GM08714 (cell line): Measurements from ENCODE around the gene HNRNPLL.
"Not testable (repeated sequence)": the region's sequence is repeated elsewhere in the genome, so short reads cannot be mapped to it uniquely, and the experiment has no call there.

Experiments
- H3K4me3 ChIP-seq: fragments of 200-500 bp; sonication (Bioruptor generic); 2 replicates; pipeline ENCODE4 v1.5.1; 2014; ENCODE audit warnings: mild to moderate bottlenecking, low read length, inconsistent platforms
- ZNF274 ChIP-seq: IDR thresholded peaks from 2 replicates; pipeline ENCODE4 v1.6.1; 2012; ENCODE audit warnings: mild to moderate bottlenecking, low read depth, low read length

The HNRNPLL gene

DNA sequence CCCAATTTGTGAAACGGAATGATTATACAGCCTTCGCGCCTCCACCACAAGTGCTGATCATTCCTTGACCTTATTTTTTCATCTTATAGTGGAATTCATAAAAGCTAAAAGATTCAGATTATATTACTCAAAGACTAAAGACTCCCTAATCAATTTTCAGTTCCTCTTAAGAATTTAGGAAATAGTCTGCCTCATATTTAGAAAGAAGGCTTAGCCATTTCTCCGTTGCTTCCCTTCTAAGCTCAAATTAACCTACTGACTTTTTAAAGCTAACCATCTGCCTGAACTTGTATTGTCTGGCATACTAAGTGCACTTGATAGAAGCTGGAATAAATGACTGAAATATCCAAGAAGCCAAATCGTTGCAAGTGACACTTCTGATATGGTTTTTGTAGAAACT, 44.7 kb downstream of the HNRNPLL start:
- no peak for TF ChIP-seq ZNF274
- no peak overlapping the region for H3K4me3 ChIP-seq

DNA sequence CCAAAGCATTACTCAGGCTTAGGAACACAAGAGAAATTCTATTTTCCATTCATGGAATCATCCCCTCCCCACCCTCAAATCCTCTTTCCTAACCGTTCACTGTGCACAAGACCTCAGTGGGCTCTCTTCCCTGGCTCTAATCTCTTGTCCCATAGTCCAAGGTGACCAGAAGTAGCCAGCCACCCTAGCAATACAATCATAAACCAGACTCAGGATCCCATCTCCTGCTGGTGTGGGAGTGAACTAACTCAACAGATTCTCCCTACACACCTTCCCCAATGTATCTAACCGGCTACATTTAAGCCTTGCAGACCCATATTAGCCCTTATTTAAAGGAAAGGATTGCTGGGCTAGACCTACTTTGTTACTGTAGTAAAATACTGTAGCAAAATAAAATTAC, 45.5 kb downstream of the HNRNPLL start:
- TF ChIP-seq ZNF274 = no peak
- H3K4me3 ChIP-seq = no peak overlapping the region

GRCh38 chr2:38556006-38556801, 46.5 kb downstream of the HNRNPLL start:
- H3K4me3 ChIP-seq = no peak overlapping the region
- no peak for TF ChIP-seq ZNF274

DNA sequence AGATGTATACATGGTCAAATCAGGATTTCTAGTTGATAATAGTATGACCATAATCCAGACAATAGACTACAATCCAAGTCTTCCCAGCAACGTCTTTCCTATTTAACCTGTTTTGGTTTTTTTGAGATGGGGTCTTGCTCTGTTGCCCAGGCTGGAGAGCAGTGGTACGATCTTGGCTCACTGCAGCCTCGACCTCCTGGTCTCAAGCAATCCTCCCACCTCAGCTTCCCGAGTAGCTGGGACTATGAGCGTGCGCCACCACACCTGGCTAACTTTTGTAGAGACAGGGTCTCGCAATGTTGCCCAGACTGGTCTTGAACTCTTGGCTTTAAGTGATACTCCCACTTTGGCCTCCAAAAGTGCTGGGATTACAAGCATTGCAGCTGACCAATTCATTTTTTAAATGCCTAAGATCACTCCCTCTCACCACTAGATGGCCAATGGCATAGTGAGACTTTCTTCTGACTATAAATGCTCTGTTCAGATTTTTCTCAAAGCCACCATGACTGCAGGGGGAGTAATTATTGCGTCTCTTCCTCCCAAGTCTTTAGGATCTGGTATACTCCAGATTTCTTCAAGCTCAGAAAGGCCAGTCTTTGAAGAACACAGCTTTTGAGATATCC, 47.6 kb downstream of the HNRNPLL start:
- no peak overlapping the region for H3K4me3 ChIP-seq
- no peak for TF ChIP-seq ZNF274

DNA sequence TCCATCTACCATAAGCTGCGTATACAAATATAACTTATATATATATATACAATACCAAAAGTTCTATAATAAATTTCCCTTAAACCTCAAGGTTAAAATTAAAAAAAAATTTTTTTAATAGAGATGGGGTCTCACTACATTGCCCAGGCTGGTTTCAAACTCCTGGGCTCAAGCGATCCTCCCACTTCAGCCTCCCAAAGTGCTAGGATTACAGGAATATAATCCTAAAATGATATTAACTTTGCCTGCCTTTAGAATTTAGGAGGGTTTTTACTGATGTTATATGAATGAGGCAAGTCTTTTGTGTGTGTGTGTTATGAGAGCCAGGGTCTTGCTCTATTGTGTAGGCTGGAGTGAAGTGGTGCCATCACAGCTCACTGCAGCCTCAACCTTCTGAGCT, 49.2 kb downstream of the HNRNPLL start:
- no peak overlapping the region for H3K4me3 ChIP-seq
- no peak for TF ChIP-seq ZNF274

DNA sequence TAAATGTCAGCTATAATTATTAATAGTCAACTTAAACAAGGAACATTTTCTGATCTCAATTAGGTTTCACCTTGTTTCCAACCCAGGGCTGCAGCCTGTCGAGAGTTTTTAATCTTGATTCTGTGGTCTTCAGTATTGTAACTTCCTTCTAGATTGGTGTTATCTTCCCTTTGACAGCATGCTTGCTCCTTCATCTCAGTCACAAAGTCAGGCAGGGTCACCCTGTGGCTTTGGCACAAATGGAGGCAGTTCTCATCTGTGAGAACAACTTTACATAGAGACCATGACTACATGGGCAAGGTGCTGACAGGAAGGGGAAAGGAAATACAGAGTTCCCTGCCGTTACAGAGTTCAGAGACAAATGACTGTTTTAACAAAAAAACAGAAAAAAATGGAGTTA, 50.5 kb downstream of the HNRNPLL start:
- H3K4me3 ChIP-seq = no peak overlapping the region
- TF ChIP-seq ZNF274 = no peak

- no peak for TF ChIP-seq ZNF274
- no peak overlapping the region for H3K4me3 ChIP-seq
Observed at GRCh38 chr2:38551746-38552145, 51.0 kb downstream of the HNRNPLL start.

DNA sequence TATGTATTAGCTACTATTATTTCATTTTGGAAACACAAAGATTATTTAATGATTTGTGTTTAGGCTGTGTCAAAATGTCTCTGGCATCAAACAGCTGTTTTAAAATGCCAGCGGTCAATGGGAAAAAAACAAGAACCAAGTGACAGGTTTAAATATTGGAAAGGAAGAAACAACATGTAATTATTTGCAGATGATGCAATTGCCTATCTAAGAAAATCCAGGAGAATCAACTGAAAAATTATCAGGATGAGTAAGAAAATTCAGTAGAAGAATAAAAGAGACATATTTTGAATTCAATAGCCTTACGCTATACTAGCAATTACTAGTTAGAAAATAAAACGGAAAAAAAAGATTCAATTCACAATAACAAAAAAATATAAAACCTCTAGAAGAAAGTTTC, 51.6 kb downstream of the HNRNPLL start:
- no peak for TF ChIP-seq ZNF274

DNA sequence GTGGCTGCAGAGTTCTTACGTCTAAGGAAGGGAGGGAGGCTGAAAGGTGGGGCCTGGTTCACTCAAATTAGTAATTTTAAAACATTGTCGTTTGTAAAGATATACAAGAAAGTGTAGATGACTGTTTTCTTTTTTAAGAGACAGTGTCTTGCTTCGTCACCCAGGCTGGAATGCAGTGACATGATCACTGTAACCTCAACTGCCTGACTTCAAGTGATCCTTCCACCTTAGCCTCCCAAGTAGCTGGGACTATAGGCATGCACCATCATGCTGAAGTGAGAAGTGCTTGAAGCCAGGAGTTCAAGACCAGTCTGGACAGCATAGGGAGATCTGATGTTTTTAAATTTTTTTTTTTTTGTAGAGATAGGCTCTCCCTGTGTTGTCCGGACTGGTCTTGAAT, 52.9 kb downstream of the HNRNPLL start:
- H3K4me3 ChIP-seq = no peak overlapping the region
- TF ChIP-seq ZNF274 = no peak

More for the DNA sequence above, 51.6 kb downstream of the HNRNPLL start:
- H3K4me3 ChIP-seq = no peak overlapping the region

GRCh38 chr2:38549071-38549704, 53.5 kb downstream of the HNRNPLL start:
- no peak overlapping the region for H3K4me3 ChIP-seq
- no peak for TF ChIP-seq ZNF274

DNA sequence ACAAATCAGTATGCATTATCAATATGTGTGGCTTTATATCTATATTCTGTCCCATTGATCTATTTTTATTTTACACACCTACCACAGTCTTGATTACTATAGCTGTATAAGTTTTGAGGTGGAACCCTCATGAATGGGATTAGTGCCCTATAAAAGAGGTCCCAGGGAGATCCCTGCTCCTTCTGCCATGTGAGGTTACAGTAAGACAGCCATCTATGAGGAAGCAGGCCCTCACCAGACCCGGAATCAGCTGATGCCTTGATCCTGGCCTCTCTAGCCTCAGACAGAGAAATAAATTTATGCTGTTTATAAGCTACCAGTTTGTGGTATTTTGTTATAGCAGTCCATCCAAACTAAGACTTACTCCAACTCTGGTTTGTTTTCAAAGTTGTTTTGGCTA, 54.9 kb downstream of the HNRNPLL start:
- no peak for TF ChIP-seq ZNF274
- no peak overlapping the region for H3K4me3 ChIP-seq

- TF ChIP-seq ZNF274 = no peak
Observed at GRCh38 chr2:38546585-38546984, 56.1 kb downstream of the HNRNPLL start.

GRCh38 chr2:38546064-38546463, 56.7 kb downstream of the HNRNPLL start:
- TF ChIP-seq ZNF274 = no peak

More at GRCh38 chr2:38546585-38546984, 56.1 kb downstream of the HNRNPLL start:
- H3K4me3 ChIP-seq = no peak overlapping the region

DNA sequence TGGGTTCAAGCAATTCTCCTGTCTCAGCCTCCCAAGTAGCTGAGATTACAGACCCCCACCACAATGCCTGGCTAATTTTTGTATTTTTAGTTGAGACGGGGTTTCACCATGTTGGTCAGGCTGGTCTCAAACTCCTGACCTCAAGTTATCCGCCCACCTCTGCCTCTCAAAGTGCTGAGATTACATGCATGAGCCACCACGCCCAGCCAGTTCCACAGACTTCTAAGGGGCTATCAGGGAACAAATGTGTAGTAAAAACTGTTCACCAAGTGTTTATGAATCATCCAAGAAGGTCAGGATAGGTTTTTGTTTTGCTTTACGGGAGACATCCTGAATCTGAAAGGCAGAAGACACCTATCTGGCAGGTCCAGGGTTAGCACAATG, 60.5 kb downstream of the HNRNPLL start:
- H3K4me3 ChIP-seq = not testable (repeated sequence)

More at GRCh38 chr2:38546064-38546463, 56.7 kb downstream of the HNRNPLL start:
- H3K4me3 ChIP-seq = no peak overlapping the region
